Stimulated activated CD8-positive, alpha-beta memory T cell treated with anti-CD3 and anti-CD28 coated beads, Interleukin-4, amount 100 ng/mL, for 48 hours (primary cell): ENCODE results near the gene UCHL5.
"Not testable (repeated sequence)": the region's sequence is repeated elsewhere in the genome, so short reads cannot be mapped to it uniquely, and the experiment has no call there.

Source experiments
- DNase-seq: peaks from one replicate; pipeline ENCODE4 v3.0.0-alpha.2; 2020

UCHL5 gene

GRCh38 chr1:193009501-193009900, 49.7 kb downstream of the UCHL5 start:
- DNase-seq: no peak

- DNase-seq: no peak
Measured at GRCh38 chr1:193005785-193006184, 53.4 kb downstream of the UCHL5 start.

GRCh38 chr1:192998536-192998935, 60.6 kb downstream of the UCHL5 start:
- no peak for DNase-seq

DNA sequence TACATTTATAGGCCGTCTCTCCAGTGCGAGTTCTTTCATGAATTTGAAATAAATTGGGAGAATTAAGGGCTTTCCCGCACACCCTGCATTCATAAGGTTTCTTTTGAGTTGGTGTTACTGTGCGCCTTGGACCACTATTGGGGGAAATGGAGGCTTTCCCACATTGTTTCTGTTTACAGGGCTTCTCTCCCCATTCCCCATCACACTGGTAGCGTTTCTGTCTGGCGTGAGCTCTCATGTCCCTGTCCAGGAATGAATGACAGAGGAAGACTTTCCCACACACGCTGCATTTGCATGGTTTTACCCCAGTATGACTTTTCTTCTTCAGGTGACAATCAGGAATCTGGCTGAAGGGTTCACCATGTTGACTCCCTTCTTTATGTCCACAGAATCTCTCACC, 65.0 kb downstream of the UCHL5 start:
- no peak for DNase-seq

- no peak for DNase-seq
Measured at GRCh38 chr1:192993426-192994085, 65.6 kb downstream of the UCHL5 start.

DNA sequence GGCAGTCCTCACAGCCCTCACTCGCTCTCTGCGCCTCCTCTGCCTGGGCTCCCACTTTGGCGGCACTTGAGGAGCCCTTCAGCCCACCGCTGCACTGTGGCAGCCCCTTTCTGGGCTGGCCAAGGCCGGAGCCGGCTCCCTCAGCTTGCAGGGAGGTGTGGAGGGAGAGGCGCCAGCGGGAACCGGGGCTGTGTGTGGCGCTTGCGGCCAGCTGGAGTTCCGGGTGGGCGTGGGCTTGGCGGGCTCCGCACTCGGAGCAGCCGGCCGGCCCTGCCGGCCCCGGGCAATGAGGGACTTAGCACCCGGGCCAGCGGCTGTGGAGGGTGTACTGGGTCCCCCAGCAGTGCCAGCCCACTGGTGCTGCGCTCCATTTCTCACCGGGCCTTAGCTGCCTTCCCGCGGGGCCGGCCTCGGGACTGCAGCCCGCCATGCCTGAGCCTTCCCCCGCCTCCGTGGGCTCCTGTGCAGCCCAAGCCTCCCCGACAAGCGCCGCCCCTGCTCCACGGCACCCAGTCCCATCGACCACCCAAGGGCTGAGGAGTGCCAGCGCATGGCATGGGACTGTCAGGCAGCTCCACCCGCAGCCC, 72.3 kb downstream of the UCHL5 start:
- DNase-seq: not testable (repeated sequence)

DNA sequence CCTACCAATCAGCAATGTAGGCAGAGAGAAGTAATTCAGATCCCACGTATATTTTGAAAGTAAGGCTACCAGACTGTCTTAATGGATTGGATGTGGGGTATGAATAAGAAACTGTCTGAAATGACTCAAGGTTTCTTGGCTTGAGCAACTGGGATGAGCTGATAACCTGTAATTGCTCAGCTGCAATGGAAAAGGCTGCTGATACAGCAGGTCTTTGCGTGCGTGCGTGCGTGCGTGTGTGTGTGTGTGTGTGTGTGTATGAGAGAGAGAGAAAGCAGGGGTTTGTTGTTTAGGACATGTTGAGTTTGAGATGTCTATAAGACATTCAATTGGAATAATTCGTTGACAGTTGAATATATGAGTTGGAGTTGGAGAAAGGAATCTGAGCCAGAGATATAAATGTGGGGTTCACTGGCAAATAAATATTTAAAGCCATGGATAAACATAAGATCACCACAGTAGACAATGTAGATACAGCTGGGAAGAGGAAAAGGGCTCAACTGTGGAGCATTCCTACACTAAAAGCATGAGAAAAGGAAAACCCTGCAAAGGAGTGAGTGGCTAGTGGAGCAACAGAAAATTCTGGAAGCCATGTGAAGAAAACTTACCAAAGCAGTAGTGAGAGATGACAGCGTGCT, 72.9 kb downstream of the UCHL5 start:
- peak; percentile 73 for DNase-seq

- DNase-seq: peak; percentile 31
Measured at GRCh38 chr1:192984080-192984479, 75.1 kb downstream of the UCHL5 start.

GRCh38 chr1:192983349-192983980, 75.7 kb downstream of the UCHL5 start:
- peak; percentile 47 for DNase-seq

- DNase-seq: no peak
Measured at GRCh38 chr1:192980856-192981255, 78.3 kb downstream of the UCHL5 start.

DNA sequence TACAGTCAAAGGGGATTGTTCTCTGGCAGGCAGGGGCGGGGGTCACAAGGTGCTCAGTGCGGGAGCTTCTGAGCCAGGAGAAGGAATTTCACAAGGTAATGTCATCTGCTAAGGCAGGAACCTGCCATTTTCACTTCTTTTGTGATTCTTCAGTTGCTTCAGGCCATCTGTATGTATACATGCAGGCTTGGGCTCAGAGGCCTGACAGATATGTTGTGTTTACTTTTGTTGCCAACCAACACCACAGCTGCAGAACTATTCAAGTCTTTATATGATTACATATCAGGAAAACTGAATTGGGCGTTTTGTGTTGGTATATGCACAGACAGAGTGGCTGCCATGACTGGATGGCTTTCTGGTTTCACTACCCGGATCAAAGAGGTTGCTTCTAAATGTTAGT, 78.8 kb downstream of the UCHL5 start:
- DNase-seq: not testable (repeated sequence)

- DNase-seq: no peak
Measured at GRCh38 chr1:192979542-192979941, 79.6 kb downstream of the UCHL5 start.

GRCh38 chr1:192978195-192978710, 80.9 kb downstream of the UCHL5 start:
- DNase-seq: no peak

DNA sequence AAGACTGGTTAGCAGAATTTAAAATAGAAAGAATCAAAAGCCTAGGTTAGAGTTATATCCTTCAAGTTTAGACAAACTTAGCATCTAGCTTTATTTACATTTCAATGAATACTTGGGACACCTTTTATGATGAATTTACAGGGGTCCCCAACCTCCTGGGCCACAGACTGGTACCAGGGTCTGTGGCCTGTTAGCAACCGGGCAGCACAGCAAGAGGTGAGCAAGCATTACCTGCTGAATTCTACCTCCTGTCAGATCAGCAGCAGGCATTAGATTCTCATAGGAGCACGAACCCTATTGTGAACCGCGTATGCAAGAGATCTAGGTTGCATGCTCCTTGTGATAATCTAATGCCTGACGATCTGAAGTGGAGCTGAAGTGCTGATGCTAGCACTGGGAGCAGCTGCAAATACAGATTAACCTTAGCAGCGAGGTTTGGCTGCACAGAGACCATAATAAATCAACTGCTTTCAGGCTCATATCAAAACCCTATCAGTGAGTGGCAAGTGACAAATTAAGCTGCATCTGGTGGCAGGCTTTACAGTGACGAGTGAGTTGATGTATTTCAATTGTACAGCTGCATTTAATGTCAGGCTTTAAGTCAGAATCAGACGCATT, 82.0 kb downstream of the UCHL5 start:
- DNase-seq: no peak

DNA sequence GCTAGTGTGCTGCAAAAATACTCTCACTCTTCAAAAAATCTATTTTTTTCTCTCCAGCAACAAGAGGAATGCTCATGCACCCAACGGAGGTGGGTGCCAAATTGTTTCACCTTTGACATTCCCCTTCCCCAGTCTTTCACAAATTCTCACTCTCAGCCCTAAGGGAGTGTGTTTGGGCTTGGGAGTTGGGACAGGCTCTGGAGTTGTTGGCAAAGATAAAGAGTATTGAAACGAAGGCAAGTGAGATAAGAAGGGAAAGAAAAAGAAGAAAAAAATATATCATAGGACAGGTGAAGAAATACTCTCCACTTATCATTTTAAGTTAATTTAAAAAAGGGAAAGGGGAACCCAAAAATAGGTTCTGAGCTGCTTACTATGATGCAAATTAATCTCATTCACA, 82.6 kb downstream of the UCHL5 start:
- DNase-seq: no peak

DNA sequence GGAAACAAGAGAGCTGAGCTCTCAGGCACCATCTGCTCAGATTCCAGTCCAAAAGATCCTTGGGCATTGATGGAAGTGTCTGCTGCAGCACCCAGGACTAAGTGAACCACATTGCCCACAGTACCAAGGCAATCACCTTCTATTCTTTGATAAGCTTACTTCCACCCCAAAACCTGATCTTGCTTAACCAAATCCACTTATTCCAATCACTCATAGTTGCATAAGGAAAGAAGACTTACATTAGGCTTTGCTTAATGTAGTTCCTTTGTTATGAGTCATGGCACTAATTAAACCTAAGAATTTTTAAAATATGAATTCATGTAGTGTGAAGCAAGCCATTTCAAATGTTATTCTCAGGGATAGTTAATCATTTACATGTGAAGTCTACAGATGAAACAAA, 84.5 kb downstream of the UCHL5 start:
- DNase-seq: no peak

- no peak for DNase-seq
Measured at GRCh38 chr1:192973988-192974387, 85.2 kb downstream of the UCHL5 start.

DNA sequence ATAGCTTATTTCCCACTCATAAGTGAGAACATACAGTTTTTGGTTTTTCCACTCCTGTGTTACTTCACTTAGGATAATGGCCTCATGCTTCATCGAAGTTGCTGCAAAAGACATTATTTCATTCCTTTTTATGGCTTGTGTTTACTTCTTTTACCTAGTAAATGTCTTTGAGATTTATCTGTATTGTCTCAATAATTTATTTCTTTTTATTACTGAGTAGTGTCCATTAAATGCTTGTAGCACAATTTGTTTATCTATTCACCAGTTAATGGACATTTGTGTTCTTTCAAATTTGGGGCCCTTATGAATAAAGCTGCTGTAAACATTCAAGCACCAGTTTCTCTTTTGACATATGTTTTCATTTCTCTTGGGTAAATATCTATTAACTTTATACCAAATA, 86.0 kb downstream of the UCHL5 start:
- DNase-seq: no peak

GRCh38 chr1:192969091-192969490, 90.1 kb downstream of the UCHL5 start:
- no peak for DNase-seq

GRCh38 chr1:192968323-192968722, 90.8 kb downstream of the UCHL5 start:
- no peak for DNase-seq

GRCh38 chr1:192967901-192968300, 91.3 kb downstream of the UCHL5 start:
- DNase-seq: no peak

GRCh38 chr1:192967211-192967877, 91.8 kb downstream of the UCHL5 start:
- no peak for DNase-seq

DNA sequence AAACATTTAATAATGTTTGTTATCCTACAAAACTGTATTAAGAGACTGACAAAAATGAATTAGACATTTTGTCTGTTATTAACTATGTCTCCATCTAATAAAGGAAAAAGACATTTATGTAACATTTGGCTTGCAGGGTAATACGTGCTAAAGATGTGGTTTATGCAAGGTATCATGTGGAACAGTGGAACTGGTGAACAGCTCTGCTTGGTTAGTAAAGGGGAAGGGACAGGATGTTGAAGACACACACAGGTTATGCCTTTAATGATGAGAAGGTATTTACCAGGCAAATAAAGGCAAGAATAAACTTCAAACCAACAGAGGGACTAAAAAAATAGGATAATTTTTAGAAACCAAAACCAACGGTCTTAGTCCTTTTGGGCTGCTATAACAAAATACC, 93.1 kb downstream of the UCHL5 start:
- DNase-seq: no peak
